ENCODE data around the gene PIGC.

GRCh38 chr1:172425339-172425738 lies 18.5 kb downstream of the PIGC start:
- TF ChIP-seq CTCF (IDR thresholded peaks at IDR 0.05) = no peak
- no peak for TF ChIP-seq EP300 (IDR thresholded peaks at IDR 0.05)

Data from tibial nerve (tissue), 4 donors.